Trophoblast cell (in vitro differentiated cells and primary cell): ENCODE results near the gene HDAC9.
A peak's percentile ranks its signal among the peaks of the same experiment; 100 is the strongest.

ENCODE experiments used
- DNase-seq, 2 donors: peaks; one replicate each; pipeline ENCODE4 v3.0.0-alpha.2; 2016
- H2AFZ ChIP-seq: 2 replicates; pipeline ENCODE4 v1.6.1; 2013; ENCODE audit warnings: low read length, moderate library complexity, mild to moderate bottlenecking; ENCODE audit not compliant: insufficient read depth, poor library complexity
- H2AK5ac ChIP-seq: 2 replicates; pipeline ENCODE4 v1.6.1; 2013; ENCODE audit warnings: mild to moderate bottlenecking, low read length
- H2BK120ac ChIP-seq: 2 replicates; pipeline ENCODE4 v1.6.1; 2013; ENCODE audit warnings: low read length, mild to moderate bottlenecking, moderate library complexity; ENCODE audit not compliant: insufficient read depth, poor library complexity
- H2BK12ac ChIP-seq: 2 replicates; pipeline ENCODE4 v1.6.1; 2013; ENCODE audit warnings: mild to moderate bottlenecking, low read length, moderate library complexity
- H2BK5ac ChIP-seq: 2 replicates; pipeline ENCODE4 v1.6.1; 2013; ENCODE audit warnings: low read length, low read depth, moderate library complexity, mild to moderate bottlenecking; ENCODE audit not compliant: poor library complexity
- H3K14ac ChIP-seq: 2 replicates; pipeline ENCODE4 v1.6.1; 2013; ENCODE audit warnings: mild to moderate bottlenecking, low read length
- H3K18ac ChIP-seq: 2 replicates; pipeline ENCODE4 v1.6.1; 2013; ENCODE audit warnings: mild to moderate bottlenecking, low read length
- H3K23ac ChIP-seq: 2 replicates; pipeline ENCODE4 v1.6.1; 2013; ENCODE audit warnings: low read length
- H3K27ac ChIP-seq: 2 replicates; pipeline ENCODE4 v1.5.1; 2013; ENCODE audit warnings: low read depth, mild to moderate bottlenecking, inconsistent platforms, low read length, moderate library complexity
- H3K27me3 ChIP-seq: 2 replicates; pipeline ENCODE4 v1.6.1; 2013; ENCODE audit warnings: inconsistent platforms, mild to moderate bottlenecking, low read length, moderate library complexity; ENCODE audit not compliant: insufficient read depth
- H3K36me3 ChIP-seq, 2 experiments: 1 replicate in 1 of 2; 2 replicates in 1 of 2; pipeline ENCODE4 v1.6.1; 2013; ENCODE audit warnings: low read length in 2 of 2, mild to moderate bottlenecking in 2 of 2, moderate library complexity in 1 of 2; ENCODE audit not compliant: insufficient read depth in 2 of 2, control insufficient read depth in 1 of 2
- H3K4ac ChIP-seq: 2 replicates; pipeline ENCODE4 v1.6.1; 2013; ENCODE audit warnings: low read depth, mild to moderate bottlenecking, low read length, moderate library complexity
- H3K4me1 ChIP-seq, 2 experiments: 1 replicate in 1 of 2; 2 replicates in 1 of 2; pipeline ENCODE4 v1.6.1; 2013; ENCODE audit warnings: low read length in 2 of 2, mild to moderate bottlenecking in 2 of 2, moderate library complexity in 1 of 2; ENCODE audit not compliant: insufficient read depth in 2 of 2, control insufficient read depth in 1 of 2
- H3K4me2 ChIP-seq: 2 replicates; pipeline ENCODE4 v1.6.1; 2013; ENCODE audit warnings: inconsistent platforms, mild to moderate bottlenecking, low read length, moderate library complexity
- H3K4me3 ChIP-seq: 2 replicates; pipeline ENCODE4 v1.5.1; 2013; ENCODE audit warnings: mild to moderate bottlenecking, low read depth, low read length, inconsistent platforms
- H3K79me1 ChIP-seq: one replicate; pipeline ENCODE4 v1.6.1; 2013; ENCODE audit warnings: low read length
- H3K79me2 ChIP-seq: 2 replicates; pipeline ENCODE4 v1.6.1; 2013; ENCODE audit warnings: low read length, mild to moderate bottlenecking; ENCODE audit not compliant: control insufficient read depth, insufficient read depth, poor library complexity
- H3K9ac ChIP-seq: 2 replicates; pipeline ENCODE4 v1.6.1; 2013; ENCODE audit warnings: mild to moderate bottlenecking, low read length
- H3K9me3 ChIP-seq: 2 replicates; pipeline ENCODE4 v1.6.1; 2013; ENCODE audit warnings: low read depth, mild to moderate bottlenecking, control low read depth, inconsistent platforms, low read length; ENCODE audit not compliant: insufficient read depth
- H4K12ac ChIP-seq: 2 replicates; pipeline ENCODE4 v1.6.1; 2013; ENCODE audit warnings: low read depth, mild to moderate bottlenecking, low read length, moderate library complexity
- H4K8ac ChIP-seq: 2 replicates; pipeline ENCODE4 v1.6.1; 2013; ENCODE audit warnings: low read depth, mild to moderate bottlenecking, low read length, moderate library complexity
- H4K91ac ChIP-seq: one replicate; pipeline ENCODE4 v1.6.1; 2013; ENCODE audit warnings: low read depth, mild to moderate bottlenecking, low read length, moderate library complexity
- WGBS: extraction: QIAGEN DNeasy Blood & Tissue Kit; methylation state at CpG from one replicate; pipeline ENCODE4 v1.1.7; 2013; ENCODE audit warnings: missing lambda C conversion rate; ENCODE audit not compliant: insufficient read length, insufficient coverage; ENCODE audit errors: extremely low coverage; 5-methylcytosine and 5-hydroxymethylcytosine counted together

HDAC9 gene

DNA sequence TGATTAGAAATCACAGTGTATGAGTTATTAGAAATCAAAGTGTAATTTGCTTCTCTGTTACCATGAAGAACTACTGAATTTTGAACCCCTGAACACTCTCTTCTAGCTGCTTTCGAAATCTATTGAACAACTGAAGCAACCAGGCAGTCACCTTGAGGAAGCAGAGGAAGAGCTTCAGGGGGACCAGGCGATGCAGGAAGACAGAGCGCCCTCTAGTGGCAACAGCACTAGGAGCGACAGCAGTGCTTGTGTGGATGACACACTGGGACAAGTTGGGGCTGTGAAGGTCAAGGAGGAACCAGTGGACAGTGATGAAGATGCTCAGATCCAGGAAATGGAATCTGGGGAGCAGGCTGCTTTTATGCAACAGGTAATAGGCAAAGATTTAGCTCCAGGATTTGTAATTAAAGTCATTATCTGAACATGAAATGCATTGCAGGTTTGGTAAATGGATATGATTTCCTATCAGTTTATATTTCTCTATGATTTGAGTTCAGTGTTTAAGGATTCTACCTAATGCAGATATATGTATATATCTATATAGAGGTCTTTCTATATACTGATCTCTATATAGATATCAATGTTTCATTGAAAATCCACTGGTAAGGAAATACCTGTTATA is 170.7 kb downstream of the HDAC9 start:
- WGBS = no CpG with 5 or more reads among the region's 4 CpGs
- H3K9me3 ChIP-seq = no peaks in the 10 kb centered on the region
- no peak overlapping the region for H3K23ac ChIP-seq
- no peak overlapping the region for H2BK12ac ChIP-seq
- no peaks in the 10 kb centered on the region for H3K79me1 ChIP-seq
- H3K18ac ChIP-seq = no peak overlapping the region
- H2BK5ac ChIP-seq = no peak overlapping the region
- H4K8ac ChIP-seq = no peak overlapping the region
- no peak overlapping the region for H3K27ac ChIP-seq
- H3K79me2 ChIP-seq = no peaks in the 10 kb centered on the region
- no peak overlapping the region for H3K4ac ChIP-seq
- no peak overlapping the region for H4K91ac ChIP-seq
- no peaks in the 10 kb centered on the region for H3K27me3 ChIP-seq
- H3K9ac ChIP-seq = no peak overlapping the region
- no peaks in the 10 kb centered on the region for H3K4me1 ChIP-seq
- H2AK5ac ChIP-seq = no peak overlapping the region
- no peak overlapping the region for H2AFZ ChIP-seq
- DNase-seq = peak; percentile 53 to 72
- H3K4me3 ChIP-seq = no peak overlapping the region
- H3K14ac ChIP-seq = no peak overlapping the region
- no peak overlapping the region for H3K4me2 ChIP-seq
- H4K12ac ChIP-seq = no peak overlapping the region
- H3K36me3 ChIP-seq = no peaks in the 10 kb centered on the region
- no peak overlapping the region for H2BK120ac ChIP-seq

DNA sequence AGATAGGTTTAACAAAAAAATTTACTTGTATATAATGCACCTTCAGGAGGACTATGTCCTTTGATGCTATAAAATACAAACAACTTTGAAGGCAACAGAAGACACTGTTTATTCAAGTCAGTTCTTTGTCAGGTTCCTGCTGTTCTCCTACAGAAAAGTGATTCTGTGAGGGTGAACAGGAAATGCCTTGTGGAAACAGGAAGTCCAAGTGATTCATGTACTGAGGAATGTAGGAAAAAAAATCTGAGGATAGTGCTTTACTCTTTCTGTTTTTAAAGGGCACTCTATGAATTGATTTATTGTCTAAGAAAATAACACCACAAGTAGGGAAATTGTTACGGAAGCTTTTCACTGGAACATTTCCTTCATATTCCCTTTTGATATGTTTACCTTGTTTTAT is 171.9 kb downstream of the HDAC9 start:
- no peak overlapping the region for H3K27ac ChIP-seq
- H3K9me3 ChIP-seq = no peaks in the 10 kb centered on the region
- no peak overlapping the region for H3K4me3 ChIP-seq
- no peak overlapping the region for H3K14ac ChIP-seq
- no peak overlapping the region for H2AK5ac ChIP-seq
- H2BK12ac ChIP-seq = no peak overlapping the region
- H3K18ac ChIP-seq = no peak overlapping the region
- H3K79me2 ChIP-seq = no peaks in the 10 kb centered on the region
- no CpG with 5 or more reads among the region's 1 CpG for WGBS
- H3K23ac ChIP-seq = no peak overlapping the region
- no peak overlapping the region for H4K8ac ChIP-seq
- H3K4me2 ChIP-seq = no peak overlapping the region
- H3K27me3 ChIP-seq = no peaks in the 10 kb centered on the region
- H4K12ac ChIP-seq = no peak overlapping the region
- no peaks in the 10 kb centered on the region for H3K36me3 ChIP-seq
- H2BK5ac ChIP-seq = no peak overlapping the region
- H3K4me1 ChIP-seq = no peaks in the 10 kb centered on the region
- H2BK120ac ChIP-seq = no peak overlapping the region
- peak in 1 of 2 donors; percentile 3 for DNase-seq
- H3K79me1 ChIP-seq = no peaks in the 10 kb centered on the region
- no peak overlapping the region for H4K91ac ChIP-seq
- H3K9ac ChIP-seq = no peak overlapping the region
- H2AFZ ChIP-seq = no peak overlapping the region
- H3K4ac ChIP-seq = no peak overlapping the region

DNA sequence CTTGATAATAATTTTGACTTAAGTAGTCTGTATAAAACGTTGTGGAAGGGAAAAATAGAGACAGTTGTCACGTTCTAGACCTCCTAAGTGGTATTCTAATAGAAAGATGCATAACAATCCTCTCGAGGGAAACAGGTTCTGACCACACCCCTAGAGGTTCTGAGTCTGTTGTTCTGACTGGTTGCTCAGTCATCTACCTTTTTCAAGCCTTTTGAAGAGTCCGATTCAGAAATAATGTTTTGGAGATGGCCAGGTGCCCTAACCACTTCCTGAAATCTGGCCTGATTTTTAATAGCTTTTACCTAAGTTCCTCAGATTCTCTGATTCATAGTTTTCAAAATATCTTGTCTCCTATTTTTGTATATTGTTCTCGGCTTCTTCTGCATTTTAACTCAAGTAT is 175.6 kb downstream of the HDAC9 start:
- no peak for DNase-seq
- H2AK5ac ChIP-seq = no peak overlapping the region
- H4K91ac ChIP-seq = no peak overlapping the region
- H3K23ac ChIP-seq = no peak overlapping the region
- H3K9ac ChIP-seq = no peak overlapping the region
- H3K79me1 ChIP-seq = no peaks in the 10 kb centered on the region
- no peak overlapping the region for H4K12ac ChIP-seq
- no peaks in the 10 kb centered on the region for H3K9me3 ChIP-seq
- no peak overlapping the region for H3K4ac ChIP-seq
- H2BK120ac ChIP-seq = no peak overlapping the region
- H2BK5ac ChIP-seq = no peak overlapping the region
- no peak overlapping the region for H3K18ac ChIP-seq
- H3K4me1 ChIP-seq = no peaks in the 10 kb centered on the region
- no peak overlapping the region for H3K14ac ChIP-seq
- H3K4me2 ChIP-seq = no peak overlapping the region
- H3K79me2 ChIP-seq = no peaks in the 10 kb centered on the region
- no peak overlapping the region for H3K27ac ChIP-seq
- H2BK12ac ChIP-seq = no peak overlapping the region
- no peak overlapping the region for H2AFZ ChIP-seq
- H3K36me3 ChIP-seq = no peaks in the 10 kb centered on the region
- H4K8ac ChIP-seq = no peak overlapping the region
- no peaks in the 10 kb centered on the region for H3K27me3 ChIP-seq
- H3K4me3 ChIP-seq = no peak overlapping the region
- no CpG with 5 or more reads among the region's 5 CpGs for WGBS

DNA sequence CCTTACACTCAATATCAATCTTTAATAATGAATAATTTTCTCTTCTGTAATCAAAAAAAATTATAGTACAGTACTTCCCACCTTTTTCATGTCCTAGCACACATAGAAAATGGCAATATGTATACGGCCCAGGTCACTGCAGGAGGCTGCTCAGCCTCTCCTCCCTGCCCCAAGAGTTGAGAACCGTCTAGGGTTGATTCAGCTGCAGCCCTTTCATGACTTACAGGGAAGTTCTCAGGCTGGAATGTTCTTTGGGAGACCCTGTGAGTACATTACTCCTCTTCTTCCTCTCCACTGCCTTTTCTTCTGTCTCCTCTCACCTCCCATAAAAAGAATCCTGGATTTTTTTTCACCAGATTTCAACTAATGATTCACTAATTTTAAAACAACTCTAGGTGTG is 180.0 kb downstream of the HDAC9 start:
- no peak overlapping the region for H2AFZ ChIP-seq
- H3K4me2 ChIP-seq = no peak overlapping the region
- no peak overlapping the region for H3K23ac ChIP-seq
- H3K9ac ChIP-seq = no peak overlapping the region
- H3K9me3 ChIP-seq = no peaks in the 10 kb centered on the region
- no peaks in the 10 kb centered on the region for H3K27me3 ChIP-seq
- no peak overlapping the region for H3K18ac ChIP-seq
- no peaks in the 10 kb centered on the region for H3K36me3 ChIP-seq
- no peaks in the 10 kb centered on the region for H3K4me1 ChIP-seq
- H4K12ac ChIP-seq = no peak overlapping the region
- H4K8ac ChIP-seq = no peak overlapping the region
- DNase-seq = no peak
- WGBS = no CpG with 5 or more reads among the region's 2 CpGs
- no peaks in the 10 kb centered on the region for H3K79me2 ChIP-seq
- no peaks in the 10 kb centered on the region for H3K79me1 ChIP-seq
- no peak overlapping the region for H2BK5ac ChIP-seq
- H4K91ac ChIP-seq = no peak overlapping the region
- H2AK5ac ChIP-seq = no peak overlapping the region
- no peak overlapping the region for H2BK12ac ChIP-seq
- no peak overlapping the region for H3K4ac ChIP-seq
- H3K14ac ChIP-seq = no peak overlapping the region
- H2BK120ac ChIP-seq = no peak overlapping the region
- H3K4me3 ChIP-seq = no peak overlapping the region
- H3K27ac ChIP-seq = no peak overlapping the region
